VCaP (cell line): Measurements from ENCODE around the gene KIAA1958.

Source experiments
- H3K27ac ChIP-seq: fragments of 450-650 bp; 2 replicates; pipeline ENCODE4 v1.5.1; 2017
- CTCF ChIP-seq: fragments of 450-650 bp; conservative IDR thresholded peaks from 2 replicates; pipeline ENCODE4 v1.5.1; 2017; ENCODE audit warnings: mild to moderate bottlenecking, moderate library complexity

Gene KIAA1958

DNA sequence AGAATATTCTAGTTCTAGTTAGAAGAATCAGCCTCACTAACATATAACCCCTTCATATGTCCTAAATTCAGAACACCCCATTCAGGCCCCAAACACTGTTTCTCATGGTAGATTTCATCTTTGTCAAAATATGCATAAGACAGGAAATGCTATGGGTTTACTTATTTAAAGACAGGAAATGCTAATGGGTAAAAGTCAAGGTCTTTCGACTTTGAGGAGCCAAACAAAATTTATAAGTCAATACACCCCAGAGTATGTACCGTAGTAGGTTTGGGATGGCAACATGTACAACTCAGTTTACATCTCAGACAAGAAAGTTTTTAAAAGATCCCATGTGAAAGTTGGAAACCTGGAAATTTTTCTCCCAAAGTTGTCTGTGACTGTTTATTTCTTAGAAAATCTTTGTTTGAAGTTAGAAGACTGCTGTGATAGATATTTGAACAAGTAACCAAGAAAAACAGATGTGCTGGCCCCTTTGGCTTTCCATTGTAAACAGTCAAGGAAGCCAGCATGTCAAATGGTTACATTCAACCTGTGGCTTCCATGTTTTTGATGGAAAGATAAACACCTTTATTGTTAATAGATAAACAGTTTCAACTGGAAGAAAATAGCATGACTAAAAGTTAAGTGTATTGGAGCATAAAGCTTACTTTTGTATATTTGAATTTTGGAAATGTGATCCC, 129.1 kb downstream of the KIAA1958 start:
- no peak overlapping the region for H3K27ac ChIP-seq
- no peak for TF ChIP-seq CTCF

GRCh38 chr9:112617371-112617770, 130.7 kb downstream of the KIAA1958 start:
- no peak for TF ChIP-seq CTCF
- no peak overlapping the region for H3K27ac ChIP-seq

- no peak for TF ChIP-seq CTCF
Observed at GRCh38 chr9:112618385-112619009, 131.9 kb downstream of the KIAA1958 start.

DNA sequence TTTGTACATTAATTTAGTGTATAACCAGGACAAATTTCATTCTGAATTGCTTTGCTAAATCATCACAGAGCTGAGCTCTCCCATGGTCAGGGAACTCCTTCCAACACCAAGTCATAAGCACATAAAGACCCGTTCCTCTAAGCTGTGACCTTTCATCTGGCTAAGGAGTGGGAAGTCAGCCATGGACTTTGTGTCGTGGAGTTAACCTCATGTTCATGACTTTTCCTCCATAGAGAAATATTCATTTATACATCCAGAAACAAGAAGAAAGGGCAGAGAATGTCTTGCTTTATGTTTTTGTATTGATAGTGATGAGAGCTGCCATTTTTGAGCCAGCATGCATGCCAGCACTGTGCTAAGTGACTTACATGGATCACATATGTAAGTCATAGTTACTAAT, 133.8 kb downstream of the KIAA1958 start:
- H3K27ac ChIP-seq, result no peak overlapping the region
- no peak for TF ChIP-seq CTCF

More at GRCh38 chr9:112618385-112619009, 131.9 kb downstream of the KIAA1958 start:
- no peak overlapping the region for H3K27ac ChIP-seq

DNA sequence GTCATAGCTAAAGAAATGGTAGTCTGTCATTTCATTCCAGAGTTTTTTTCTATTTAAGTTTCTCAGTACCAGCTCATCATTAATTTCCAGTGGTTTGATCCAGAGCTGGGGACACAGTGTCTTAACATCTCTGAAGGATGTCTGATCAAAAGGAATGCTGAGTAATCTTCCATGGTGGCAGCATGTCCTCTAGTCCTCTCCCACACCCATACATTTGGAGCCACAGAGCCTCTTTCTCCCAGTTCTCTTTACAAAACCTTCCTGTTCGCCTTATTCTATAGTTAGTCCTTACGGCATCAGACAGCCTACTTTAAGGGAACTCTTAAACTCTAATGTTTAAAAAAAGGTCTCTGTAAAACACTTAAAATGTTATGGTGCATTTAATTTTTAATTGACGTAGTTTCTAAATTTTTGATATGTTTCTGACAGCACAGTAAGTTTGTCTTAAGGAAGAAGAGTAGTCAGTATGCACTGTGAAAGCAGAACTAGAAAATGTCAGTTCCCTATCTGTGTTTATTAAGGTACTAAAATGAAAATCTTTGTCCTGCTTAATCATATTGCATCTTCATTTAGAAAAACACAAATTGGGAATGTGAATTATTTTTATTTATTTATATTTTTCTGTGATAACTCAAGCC, 134.5 kb downstream of the KIAA1958 start:
- TF ChIP-seq CTCF, result no peak

GRCh38 chr9:112623198-112623597, 136.6 kb downstream of the KIAA1958 start:
- TF ChIP-seq CTCF, result no peak
- no peak overlapping the region for H3K27ac ChIP-seq

More for the DNA sequence above, 134.5 kb downstream of the KIAA1958 start:
- H3K27ac ChIP-seq, result no peak overlapping the region
